ENCODE results near the gene PGRMC1.

- TF ChIP-seq POLR2AphosphoS5 (IDR thresholded peaks at IDR 0.05; ENCODE audit: low read depth, low read length) (no peak), POLR2A (IDR thresholded peaks at IDR 0.05; ENCODE audit: low read depth, low read length) (no peak), TAF1 (IDR thresholded peaks at IDR 0.05; ENCODE audit: low read depth, low read length) (no peak), PAX5 (IDR thresholded peaks at IDR 0.05; ENCODE audit: insufficient read depth, low read length, severe bottlenecking) (no peak), SPI1 (IDR thresholded peaks at IDR 0.05; ENCODE audit: low read depth, low read length) (no peak)
Measured at GRCh38 chrX:119249891-119250290, 13.8 kb downstream of the PGRMC1 start.

Data from GM12891 (cell line).